ENCODE measurements around the gene PKP2.

DNA sequence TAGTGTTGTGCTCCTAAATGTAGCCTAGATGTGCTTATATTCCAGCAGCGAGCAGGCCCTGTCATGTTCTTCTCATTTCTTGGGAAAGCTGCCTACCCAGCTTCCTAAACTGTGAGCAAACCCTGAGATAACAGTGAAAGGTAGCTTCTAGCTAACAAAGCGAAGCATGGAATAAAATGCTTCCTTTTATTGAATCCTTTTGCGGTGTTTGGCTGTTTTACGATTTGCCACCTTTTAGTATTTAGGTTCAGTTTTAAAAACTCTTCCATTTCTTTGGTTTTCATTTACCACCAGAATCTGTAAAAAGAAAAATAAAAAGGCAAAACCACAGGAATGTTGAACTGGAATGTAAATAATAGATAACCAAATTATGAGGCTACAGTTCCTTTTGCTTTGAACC is 5.0 kb upstream of the PKP2 start:
- TF ChIP-seq, protein P1, sequence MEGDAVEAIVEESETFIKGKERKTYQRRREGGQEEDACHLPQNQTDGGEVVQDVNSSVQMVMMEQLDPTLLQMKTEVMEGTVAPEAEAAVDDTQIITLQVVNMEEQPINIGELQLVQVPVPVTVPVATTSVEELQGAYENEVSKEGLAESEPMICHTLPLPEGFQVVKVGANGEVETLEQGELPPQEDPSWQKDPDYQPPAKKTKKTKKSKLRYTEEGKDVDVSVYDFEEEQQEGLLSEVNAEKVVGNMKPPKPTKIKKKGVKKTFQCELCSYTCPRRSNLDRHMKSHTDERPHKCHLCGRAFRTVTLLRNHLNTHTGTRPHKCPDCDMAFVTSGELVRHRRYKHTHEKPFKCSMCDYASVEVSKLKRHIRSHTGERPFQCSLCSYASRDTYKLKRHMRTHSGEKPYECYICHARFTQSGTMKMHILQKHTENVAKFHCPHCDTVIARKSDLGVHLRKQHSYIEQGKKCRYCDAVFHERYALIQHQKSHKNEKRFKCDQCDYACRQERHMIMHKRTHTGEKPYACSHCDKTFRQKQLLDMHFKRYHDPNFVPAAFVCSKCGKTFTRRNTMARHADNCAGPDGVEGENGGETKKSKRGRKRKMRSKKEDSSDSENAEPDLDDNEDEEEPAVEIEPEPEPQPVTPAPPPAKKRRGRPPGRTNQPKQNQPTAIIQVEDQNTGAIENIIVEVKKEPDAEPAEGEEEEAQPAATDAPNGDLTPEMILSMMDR (conservative IDR thresholded peaks at IDR 0.05 in 1 of 2, IDR thresholded peaks at IDR 0.05 in 1 of 2; ENCODE audit: low read depth in 1 of 2, low read length in 2 of 2) = no peak
- no peak for TF ChIP-seq EZH2 (IDR thresholded peaks at IDR 0.05; ENCODE audit: low read length, missing control alignments)

All from fibroblast of lung (primary cell).